ENCODE measurements around the gene PRDM16. TPM values are rescaled to one million over a fixed set of nuclear protein-coding genes. Genes with fewer than 3 reads are reported as not detected.

Gene PRDM16
- total RNA-seq, 1 experiment from 2014 or later, result 6.1 TPM

DNA sequence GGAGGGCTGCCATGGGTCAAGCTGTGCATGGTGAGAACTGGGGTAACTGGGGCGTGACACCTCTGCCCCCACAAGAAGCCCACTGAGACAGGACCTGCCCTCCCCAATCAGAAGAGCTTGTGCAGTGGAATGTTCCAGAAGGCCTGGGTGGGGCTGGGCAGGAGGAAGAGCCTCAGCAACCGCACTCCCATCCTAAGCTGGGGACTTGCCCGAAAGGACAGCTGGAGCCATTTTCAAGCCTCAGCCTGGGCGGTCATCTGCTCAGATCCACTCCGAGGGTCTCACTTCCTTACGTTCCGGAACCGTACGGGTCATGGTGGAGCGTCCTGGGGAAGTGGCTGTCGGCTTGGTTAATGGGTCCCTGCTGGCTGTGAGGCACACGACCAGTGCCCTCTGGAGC lies 226.8 kb downstream of the PRDM16 start:
- no peak overlapping the region for H3K27ac ChIP-seq (ENCODE audit: low read depth, low read length)
- no peak overlapping the region for H2AFZ ChIP-seq (ENCODE audit: low read depth, low read length, poor library complexity, severe bottlenecking)
- no peaks in the 10 kb centered on the region; the same call in 1 of the 2 replicates for H3K27me3 ChIP-seq (ENCODE audit: insufficient read depth, low read length)
- no peaks in the 10 kb centered on the region for H4K20me1 ChIP-seq (ENCODE audit: insufficient read depth)
- RAD21 ChIA-PET (ENCODE audit: low non-redundant PET in 1 of 2, low total read pairs in 2 of 2, uncharacterized antibody in 2 of 2, unreplicated experiment in 2 of 2), result no interaction called here
- DNase-seq (ENCODE audit: low read depth, low spot score) (no peak), ATAC-seq (no peak)
- H3K9me3 ChIP-seq (ENCODE audit: control insufficient read depth in 1 of 2, insufficient read depth in 1 of 2, low read depth in 1 of 2, low read length in 2 of 2), result no peaks in the 10 kb centered on the region
- H3K4me3 ChIP-seq (replicated peaks in 1 of 2; ENCODE audit: low read depth in 1 of 2, low read length in 2 of 2), result no peak overlapping the region
- no peak overlapping the region for H3K9ac ChIP-seq (ENCODE audit: low read length)
- TF ChIP-seq ZFX (IDR thresholded peaks at IDR 0.05) (no peak), ELF1 (IDR thresholded peaks at IDR 0.05; ENCODE audit: borderline replicate concordance, low read depth) (no peak), RAD21 (IDR thresholded peaks at IDR 0.05; ENCODE audit: low read depth) (no peak), TCF7L2 (IDR thresholded peaks at IDR 0.05; ENCODE audit: borderline replicate concordance, extremely low read depth, insufficient read depth, insufficient read length) (no peak), EZH2phosphoT487 (IDR thresholded peaks at IDR 0.05; ENCODE audit: borderline replicate concordance) (no peak), CEBPB (IDR thresholded peaks at IDR 0.05; ENCODE audit: low read depth) (no peak), JUND (IDR thresholded peaks at IDR 0.05) (no peak), POLR2AphosphoS5 (IDR thresholded peaks at IDR 0.05; ENCODE audit: low read depth, low read length) (no peak), MAX (IDR thresholded peaks at IDR 0.05) (no peak), SRF (IDR thresholded peaks at IDR 0.05; ENCODE audit: low read depth) (no peak), CBX3 (IDR thresholded peaks at IDR 0.05; ENCODE audit: low read depth) (no peak), YY1 (IDR thresholded peaks at IDR 0.05; ENCODE audit: extremely low read depth, insufficient replicate concordance, low read depth, low read length) (no peak), SIN3A (IDR thresholded peaks at IDR 0.05; ENCODE audit: low read depth) (no peak)
- TF ChIP-seq, protein P1, sequence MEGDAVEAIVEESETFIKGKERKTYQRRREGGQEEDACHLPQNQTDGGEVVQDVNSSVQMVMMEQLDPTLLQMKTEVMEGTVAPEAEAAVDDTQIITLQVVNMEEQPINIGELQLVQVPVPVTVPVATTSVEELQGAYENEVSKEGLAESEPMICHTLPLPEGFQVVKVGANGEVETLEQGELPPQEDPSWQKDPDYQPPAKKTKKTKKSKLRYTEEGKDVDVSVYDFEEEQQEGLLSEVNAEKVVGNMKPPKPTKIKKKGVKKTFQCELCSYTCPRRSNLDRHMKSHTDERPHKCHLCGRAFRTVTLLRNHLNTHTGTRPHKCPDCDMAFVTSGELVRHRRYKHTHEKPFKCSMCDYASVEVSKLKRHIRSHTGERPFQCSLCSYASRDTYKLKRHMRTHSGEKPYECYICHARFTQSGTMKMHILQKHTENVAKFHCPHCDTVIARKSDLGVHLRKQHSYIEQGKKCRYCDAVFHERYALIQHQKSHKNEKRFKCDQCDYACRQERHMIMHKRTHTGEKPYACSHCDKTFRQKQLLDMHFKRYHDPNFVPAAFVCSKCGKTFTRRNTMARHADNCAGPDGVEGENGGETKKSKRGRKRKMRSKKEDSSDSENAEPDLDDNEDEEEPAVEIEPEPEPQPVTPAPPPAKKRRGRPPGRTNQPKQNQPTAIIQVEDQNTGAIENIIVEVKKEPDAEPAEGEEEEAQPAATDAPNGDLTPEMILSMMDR (IDR thresholded peaks at IDR 0.05 in 2 of 3, conservative IDR thresholded peaks at IDR 0.05 in 1 of 3; ENCODE audit: borderline replicate concordance in 1 of 3, insufficient read depth in 1 of 3, low read depth in 2 of 3, low read length in 2 of 3), result no peak
- H3K9me2 ChIP-seq (ENCODE audit: insufficient read depth), result no peaks in the 10 kb centered on the region
- H3K4me1 ChIP-seq (ENCODE audit: control insufficient read depth in 1 of 2, insufficient read depth in 2 of 2, low read length in 2 of 2), result peaks cover 12 to 21% of the 10 kb centered on the region in 2 experiments
- H3K4me2 ChIP-seq (ENCODE audit: low read length), result no peak overlapping the region
- H3K79me2 ChIP-seq (ENCODE audit: insufficient read depth, low read length), result no peaks in the 10 kb centered on the region
- no TSS peak for BruUV-seq (replicated peaks)
- H3K36me3 ChIP-seq (ENCODE audit: control insufficient read depth in 1 of 2, insufficient read depth in 2 of 2, low read length in 2 of 2), result no peaks in the 10 kb centered on the region
- intact Hi-C loops (cut with micrococcal nuclease), result no loop called here
- CTCF ChIA-PET, result no interaction called here
- POLR2A ChIA-PET, result no interaction called here
